Tibial nerve (tissue), 4 donors: ENCODE measurements around the gene DDX39B. TPM values are rescaled to one million over a fixed set of nuclear protein-coding genes. Genes with fewer than 3 reads are reported as not detected.

ENCODE experiments used
- DNase-seq, 2 donors: peaks; one replicate each; pipeline ENCODE4 v3.0.0-alpha.2; 2019; ENCODE audit warnings: low spot score in 2 of 2
- H3K27ac ChIP-seq, 4 donors: fragments of 200-600 bp; sonication (generic) in 3 of 4; one replicate each; pipeline ENCODE4 v1.5.1; 2017 to 2019; ENCODE audit warnings: mild to moderate bottlenecking in 1 of 4
- H3K27me3 ChIP-seq, 2 donors: fragments of 200-600 bp; sonication (generic) in 1 of 2; one replicate each; pipeline versions ENCODE4 v1.5.1 to v1.6.0; 2017 to 2019
- H3K36me3 ChIP-seq, 3 donors: fragments of 200-600 bp; sonication (generic); one replicate each; pipeline ENCODE4 v1.5.1; 2018 to 2019
- H3K4me1 ChIP-seq, 4 donors: fragments of 200-600 bp; sonication (generic) in 3 of 4; one replicate each; pipeline ENCODE4 v1.5.1; 2017 to 2019
- H3K4me3 ChIP-seq, 4 donors: fragments of 200-600 bp; sonication (generic) in 3 of 4; one replicate each; pipeline ENCODE4 v1.5.1; 2017 to 2019; ENCODE audit warnings: mild to moderate bottlenecking in 1 of 4, moderate library complexity in 1 of 4
- H3K9me3 ChIP-seq, 4 donors: fragments of 200-600 bp; sonication (generic) in 3 of 4; one replicate each; pipeline ENCODE4 v1.5.1; 2017 to 2019
- EP300 ChIP-seq, 2 donors: sonication (generic); formaldehyde crosslinking; IDR thresholded peaks; one replicate each; pipeline ENCODE4 v1.6.1; 2017; ENCODE audit warnings: antibody characterized with exemption in 2 of 2, mild to moderate bottlenecking in 1 of 2
- POLR2A ChIP-seq, 2 donors: fragments of 450-650 bp; IDR thresholded peaks; one replicate each; pipeline ENCODE4 v1.6.1; 2017; ENCODE audit warnings: antibody characterized with exemption in 2 of 2, mild to moderate bottlenecking in 2 of 2, moderate library complexity in 2 of 2
- WGBS, 2 donors: methylation state at CpG; one replicate each; pipeline ENCODE4 v1.1.5; 2018; 5-methylcytosine and 5-hydroxymethylcytosine counted together
- total RNA-seq, 4 donors: library from RNA; depleted of rRNA; stranded (reverse); fragments of >200 nt; gene quantifications; one replicate each; pipeline ENCODE4 v1.1.0, GENCODE V29; 2016
- TF ChIP-seq, protein P1 (sequence below), 5 experiments: fragments of 200-600 bp in 3 of 5; fragments of 450-650 bp in 2 of 5; sonication (generic) in 3 of 5; IDR thresholded peaks; one replicate each; pipeline ENCODE4 v1.5.1; 2016 to 2019; ENCODE audit warnings: antibody characterized with exemption in 5 of 5, mild to moderate bottlenecking in 3 of 5, moderate library complexity in 2 of 5

DDX39B gene
- total RNA-seq, 4 donors from 2014 or later = 306 to 436 (median 358) TPM

- TF ChIP-seq EP300 (IDR thresholded peaks at IDR 0.05) = no peak
- no peak for TF ChIP-seq POLR2A (IDR thresholded peaks at IDR 0.05)
- TF ChIP-seq, protein P1, sequence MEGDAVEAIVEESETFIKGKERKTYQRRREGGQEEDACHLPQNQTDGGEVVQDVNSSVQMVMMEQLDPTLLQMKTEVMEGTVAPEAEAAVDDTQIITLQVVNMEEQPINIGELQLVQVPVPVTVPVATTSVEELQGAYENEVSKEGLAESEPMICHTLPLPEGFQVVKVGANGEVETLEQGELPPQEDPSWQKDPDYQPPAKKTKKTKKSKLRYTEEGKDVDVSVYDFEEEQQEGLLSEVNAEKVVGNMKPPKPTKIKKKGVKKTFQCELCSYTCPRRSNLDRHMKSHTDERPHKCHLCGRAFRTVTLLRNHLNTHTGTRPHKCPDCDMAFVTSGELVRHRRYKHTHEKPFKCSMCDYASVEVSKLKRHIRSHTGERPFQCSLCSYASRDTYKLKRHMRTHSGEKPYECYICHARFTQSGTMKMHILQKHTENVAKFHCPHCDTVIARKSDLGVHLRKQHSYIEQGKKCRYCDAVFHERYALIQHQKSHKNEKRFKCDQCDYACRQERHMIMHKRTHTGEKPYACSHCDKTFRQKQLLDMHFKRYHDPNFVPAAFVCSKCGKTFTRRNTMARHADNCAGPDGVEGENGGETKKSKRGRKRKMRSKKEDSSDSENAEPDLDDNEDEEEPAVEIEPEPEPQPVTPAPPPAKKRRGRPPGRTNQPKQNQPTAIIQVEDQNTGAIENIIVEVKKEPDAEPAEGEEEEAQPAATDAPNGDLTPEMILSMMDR (IDR thresholded peaks at IDR 0.05) = no peak
- H3K4me3 ChIP-seq = peak overlapping the region in 3 of 4 donors; percentile 25 to 41 (median 37)
- 69% methylated on average over 8 of the region's 8 CpGs for WGBS, 2 donors
- H3K4me1 ChIP-seq = peaks cover 0 to 8% (median 5%) of the 10 kb centered on the region in 4 donors
- H3K9me3 ChIP-seq = no peaks in the 10 kb centered on the region
- DNase-seq = no peak
- no peaks in the 10 kb centered on the region for H3K36me3 ChIP-seq
- no peaks in the 10 kb centered on the region for H3K27me3 ChIP-seq
- peak overlapping the region in 2 of 4 donors; percentile 43 to 72 for H3K27ac ChIP-seq
Measured at GRCh38 chr6:31575952-31576685, 34.3 kb upstream of the DDX39B start.

DNA sequence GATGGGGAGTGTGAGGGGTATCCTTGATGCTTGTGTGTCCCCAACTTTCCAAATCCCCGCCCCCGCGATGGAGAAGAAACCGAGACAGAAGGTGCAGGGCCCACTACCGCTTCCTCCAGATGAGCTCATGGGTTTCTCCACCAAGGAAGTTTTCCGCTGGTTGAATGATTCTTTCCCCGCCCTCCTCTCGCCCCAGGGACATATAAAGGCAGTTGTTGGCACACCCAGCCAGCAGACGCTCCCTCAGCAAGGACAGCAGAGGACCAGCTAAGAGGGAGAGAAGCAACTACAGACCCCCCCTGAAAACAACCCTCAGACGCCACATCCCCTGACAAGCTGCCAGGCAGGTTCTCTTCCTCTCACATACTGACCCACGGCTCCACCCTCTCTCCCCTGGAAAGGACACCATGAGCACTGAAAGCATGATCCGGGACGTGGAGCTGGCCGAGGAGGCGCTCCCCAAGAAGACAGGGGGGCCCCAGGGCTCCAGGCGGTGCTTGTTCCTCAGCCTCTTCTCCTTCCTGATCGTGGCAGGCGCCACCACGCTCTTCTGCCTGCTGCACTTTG, 33.6 kb upstream of the DDX39B start, which contains the start of gene TNF:
TNF (plus strand) TSS at position 231 of the 567 bp plus-strand sequence; CDS start at position 408, 177 bp downstream.
- WGBS, 2 donors = 57 to 73% methylated on average over 19 of the region's 19 CpGs

DNA sequence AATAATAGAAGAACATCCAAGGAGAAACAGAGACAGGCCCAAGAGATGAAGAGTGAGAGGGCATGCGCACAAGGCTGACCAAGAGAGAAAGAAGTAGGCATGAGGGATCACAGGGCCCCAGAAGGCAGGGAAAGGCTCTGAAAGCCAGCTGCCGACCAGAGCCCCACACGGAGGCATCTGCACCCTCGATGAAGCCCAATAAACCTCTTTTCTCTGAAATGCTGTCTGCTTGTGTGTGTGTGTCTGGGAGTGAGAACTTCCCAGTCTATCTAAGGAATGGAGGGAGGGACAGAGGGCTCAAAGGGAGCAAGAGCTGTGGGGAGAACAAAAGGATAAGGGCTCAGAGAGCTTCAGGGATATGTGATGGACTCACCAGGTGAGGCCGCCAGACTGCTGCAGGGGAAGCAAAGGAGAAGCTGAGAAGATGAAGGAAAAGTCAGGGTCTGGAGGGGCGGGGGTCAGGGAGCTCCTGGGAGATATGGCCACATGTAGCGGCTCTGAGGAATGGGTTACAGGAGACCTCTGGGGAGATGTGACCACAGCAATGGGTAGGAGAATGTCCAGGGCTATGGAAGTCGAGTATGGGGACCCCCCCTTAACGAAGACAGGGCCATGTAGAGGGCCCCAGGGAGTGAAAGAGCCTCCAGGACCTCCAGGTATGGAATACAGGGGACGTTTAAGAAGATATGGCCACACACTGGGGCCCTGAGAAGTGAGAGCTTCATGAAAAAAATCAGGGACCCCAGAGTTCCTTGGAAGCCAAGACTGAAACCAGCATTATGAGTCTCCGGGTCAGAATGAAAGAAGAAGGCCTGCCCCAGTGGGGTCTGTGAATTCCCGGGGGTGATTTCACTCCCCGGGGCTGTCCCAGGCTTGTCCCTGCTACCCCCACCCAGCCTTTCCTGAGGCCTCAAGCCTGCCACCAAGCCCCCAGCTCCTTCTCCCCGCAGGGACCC, 32.6 kb upstream of the DDX39B start:
- Histone ChIP-seq H3K4me1 (peaks cover 0 to 8% (median 0%) of the 10 kb centered on the region in 4 donors), H3K4me3 (no peak overlapping the region), H3K36me3 (no peaks in the 10 kb centered on the region), H3K27me3 (peaks cover 0 to 2% of the 10 kb centered on the region in 2 donors), H3K27ac (no peak overlapping the region), H3K9me3 (no peaks in the 10 kb centered on the region)
- WGBS, 2 donors = 76 to 79% methylated on average over 14 of the region's 14 CpGs
- DNase-seq = no peak
- TF ChIP-seq POLR2A (IDR thresholded peaks at IDR 0.05) = no peak
- TF ChIP-seq, protein P1 (IDR thresholded peaks at IDR 0.05) = no peak
- TF ChIP-seq EP300 (IDR thresholded peaks at IDR 0.05) = no peak

More for the DNA sequence above, 33.6 kb upstream of the DDX39B start, which contains the start of gene TNF:
- Histone ChIP-seq H3K36me3 (no peaks in the 10 kb centered on the region), H3K27ac (peak within 1 kb of the TSS in 2 of 4 donors; percentile 43 to 72), H3K4me1 (peaks cover 0 to 8% (median under 1%) of the 10 kb centered on the region in 4 donors), H3K27me3 (no peaks in the 10 kb centered on the region), H3K9me3 (no peaks in the 10 kb centered on the region), H3K4me3 (peak within 1 kb of the TSS in 3 of 4 donors; percentile 25 to 41 (median 37))
- TF ChIP-seq, protein P1 (IDR thresholded peaks at IDR 0.05) = no peak
- TF ChIP-seq POLR2A (IDR thresholded peaks at IDR 0.05) (peak; percentile 22 to 33), EP300 (IDR thresholded peaks at IDR 0.05) (no peak)
- peak in 1 of 2 donors; percentile 41 for DNase-seq

- no peaks in the 10 kb centered on the region for H3K36me3 ChIP-seq
- WGBS, 2 donors = 81 to 84% methylated on average over 9 of the region's 9 CpGs
- H3K9me3 ChIP-seq = no peaks in the 10 kb centered on the region
- peaks cover 0 to 11% (median 0%) of the 10 kb centered on the region in 4 donors for H3K4me1 ChIP-seq
- H3K4me3 ChIP-seq = no peak overlapping the region
- TF ChIP-seq, protein P1 (IDR thresholded peaks at IDR 0.05) = no peak
- TF ChIP-seq EP300 (IDR thresholded peaks at IDR 0.05) = no peak
- no peak for TF ChIP-seq POLR2A (IDR thresholded peaks at IDR 0.05)
- H3K27ac ChIP-seq = peak overlapping the region in 1 of 4 donors; percentile 79
- peaks cover 0 to 6% of the 10 kb centered on the region in 2 donors for H3K27me3 ChIP-seq
- no peak for DNase-seq
Measured at GRCh38 chr6:31573239-31574105, 31.7 kb upstream of the DDX39B start.
